Mesothelial cell of epicardium (in vitro differentiated cells): Measurements from ENCODE around the gene NRBF2. TPM values are rescaled to one million over a fixed set of nuclear protein-coding genes. Genes with fewer than 3 reads are reported as not detected.

Source experiments
- DNase-seq, 2 experiments: peaks; one replicate each; pipeline ENCODE4 v3.0.0; 2021; ENCODE audit warnings: low spot score in 2 of 2; ENCODE audit not compliant: unreplicated experiment in 2 of 2
- H3K27ac Mint-ChIP-seq: 2 replicates; pipeline ENCODE4 v1.8.0; 2021; ENCODE audit warnings: mixed read lengths
- H3K27me3 Mint-ChIP-seq: 2 replicates; pipeline ENCODE4 v1.8.0; 2021; ENCODE audit warnings: low read depth, mixed read lengths
- H3K36me3 Mint-ChIP-seq: 2 replicates; pipeline ENCODE4 v1.8.0; 2021; ENCODE audit warnings: mixed read lengths
- H3K4me1 Mint-ChIP-seq: 2 replicates; pipeline ENCODE4 v1.8.0; 2021; ENCODE audit warnings: mixed read lengths
- H3K4me3 Mint-ChIP-seq: 2 replicates; pipeline ENCODE4 v1.8.0; 2021; ENCODE audit warnings: mild to moderate bottlenecking, moderate library complexity, mixed read lengths
- H3K9me3 Mint-ChIP-seq: 2 replicates; pipeline ENCODE4 v1.8.0; 2021; ENCODE audit warnings: mixed read lengths
- CTCF ChIP-seq: fragments of 200-600 bp; sonication (generic); IDR thresholded peaks from one replicate; pipeline ENCODE4 v1.5.0; 2021; ENCODE audit warnings: antibody characterized with exemption; ENCODE audit not compliant: unreplicated experiment
- total RNA-seq: library from RNA; stranded (reverse); gene quantifications from 3 replicates; pipeline ENCODE4 v1.2.1, GENCODE V29; 2021

NRBF2 gene
- total RNA-seq, 1 donor from 2014 or later: 18.2 TPM

- no peak overlapping the region for H3K4me3 Mint-ChIP-seq
- no peak overlapping the region for H3K27ac Mint-ChIP-seq
- no peak for DNase-seq
- TF ChIP-seq CTCF: no peak
- no peaks in the 10 kb centered on the region for H3K36me3 Mint-ChIP-seq
- peaks cover 2% of the 10 kb centered on the region for H3K4me1 Mint-ChIP-seq
- H3K9me3 Mint-ChIP-seq: peaks cover 11% of the 10 kb centered on the region
- H3K27me3 Mint-ChIP-seq: no peaks in the 10 kb centered on the region
These were observed 27.7 kb upstream of the NRBF2 start for GRCh38 chr10:63105225-63106110.

- no peak for DNase-seq
- Mint-ChIP-seq H3K27ac (no peak overlapping the region), H3K4me1 (no peaks in the 10 kb centered on the region)
These were observed 26.9 kb upstream of the NRBF2 start for GRCh38 chr10:63106111-63106755.

GRCh38 chr10:63107943-63108437 lies 25.1 kb upstream of the NRBF2 start:
- no peak for DNase-seq
- Mint-ChIP-seq H3K27me3 (no peaks in the 10 kb centered on the region), H3K9me3 (peaks cover 6% of the 10 kb centered on the region), H3K4me3 (no peak overlapping the region), H3K4me1 (no peaks in the 10 kb centered on the region), H3K27ac (no peak overlapping the region), H3K36me3 (no peaks in the 10 kb centered on the region)
- no peak for TF ChIP-seq CTCF

More at GRCh38 chr10:63106111-63106755, 26.9 kb upstream of the NRBF2 start:
- TF ChIP-seq CTCF: no peak
- Mint-ChIP-seq H3K36me3 (no peaks in the 10 kb centered on the region), H3K4me3 (no peak overlapping the region), H3K27me3 (no peaks in the 10 kb centered on the region), H3K9me3 (peaks cover 9% of the 10 kb centered on the region)

GRCh38 chr10:63110940-63111339 lies 22.2 kb upstream of the NRBF2 start:
- DNase-seq: no peak
- Mint-ChIP-seq H3K27me3 (no peaks in the 10 kb centered on the region), H3K27ac (no peak overlapping the region), H3K36me3 (no peaks in the 10 kb centered on the region), H3K9me3 (peaks cover 5% of the 10 kb centered on the region), H3K4me3 (no peak overlapping the region), H3K4me1 (peaks cover 2% of the 10 kb centered on the region)
- no peak for TF ChIP-seq CTCF

GRCh38 chr10:63114031-63114814 lies 18.9 kb upstream of the NRBF2 start:
- no peak for TF ChIP-seq CTCF
- Mint-ChIP-seq H3K27me3 (no peaks in the 10 kb centered on the region), H3K36me3 (no peaks in the 10 kb centered on the region), H3K27ac (no peak overlapping the region), H3K4me3 (no peak overlapping the region), H3K9me3 (no peaks in the 10 kb centered on the region), H3K4me1 (peaks cover 2% of the 10 kb centered on the region)
- DNase-seq: no peak
